MM.1S (cell line): Measurements from ENCODE around the gene SAE1.

ENCODE experiments used
- DNase-seq: peaks from one replicate; pipeline ENCODE4 v3.0.0-alpha.2; 2015
- H2AFZ ChIP-seq: fragments of 300-600 bp; sonication (generic); 2 replicates; pipeline ENCODE4 v1.6.0; 2016; ENCODE audit warnings: antibody characterized with exemption, low read length
- H3F3A ChIP-seq: fragments of 300-600 bp; sonication (generic); 2 replicates; pipeline ENCODE4 v1.6.1; 2016; ENCODE audit warnings: mild to moderate bottlenecking, antibody characterized with exemption, low read length, moderate library complexity, mixed read lengths; ENCODE audit not compliant: insufficient read depth
- H3K27ac ChIP-seq: fragments of 300-600 bp; sonication (generic); 2 replicates; pipeline ENCODE4 v1.5.1; 2016; ENCODE audit warnings: mild to moderate bottlenecking, low read length
- H3K27me3 ChIP-seq: fragments of 300-600 bp; sonication (generic); replicated peaks from 2 replicates; pipeline ENCODE4 v1.6.0; 2016; ENCODE audit warnings: low read length; ENCODE audit not compliant: insufficient read depth
- H3K36me3 ChIP-seq: fragments of 300-600 bp; sonication (generic); replicated peaks from 2 replicates; pipeline ENCODE4 v1.6.1; 2016; ENCODE audit warnings: mild to moderate bottlenecking, low read length, mixed read lengths; ENCODE audit not compliant: insufficient read depth
- H3K4me1 ChIP-seq: fragments of 300-600 bp; sonication (generic); 2 replicates; pipeline ENCODE4 v1.6.1; 2016; ENCODE audit warnings: low read length, mixed read lengths
- H3K4me2 ChIP-seq: fragments of 300-600 bp; sonication (generic); 2 replicates; pipeline ENCODE4 v1.6.0; 2016; ENCODE audit warnings: low read depth, low read length
- H3K4me3 ChIP-seq: fragments of 300-600 bp; sonication (generic); 2 replicates; pipeline ENCODE4 v1.5.1; 2016; ENCODE audit warnings: low read length, mixed read lengths
- H3K79me2 ChIP-seq: fragments of 300-600 bp; sonication (generic); 2 replicates; pipeline ENCODE4 v1.6.1; 2016; ENCODE audit warnings: mixed run types, low read length, mixed read lengths
- H3K9ac ChIP-seq: fragments of 300-600 bp; sonication (generic); 2 replicates; pipeline ENCODE4 v1.6.1; 2016; ENCODE audit warnings: low read length, mixed read lengths
- H3K9me2 ChIP-seq: fragments of 300-600 bp; sonication (generic); replicated peaks from 2 replicates; pipeline ENCODE4 v1.6.1; 2016; ENCODE audit warnings: mild to moderate bottlenecking, low read length, mixed read lengths; ENCODE audit not compliant: insufficient read depth
- H3K9me3 ChIP-seq: fragments of 300-600 bp; sonication (generic); replicated peaks from 2 replicates; pipeline ENCODE4 v1.6.1; 2016; ENCODE audit warnings: mild to moderate bottlenecking, low read length, mixed read lengths; ENCODE audit not compliant: insufficient read depth
- H4K20me1 ChIP-seq: fragments of 300-600 bp; sonication (generic); 2 replicates; pipeline ENCODE4 v1.6.1; 2016; ENCODE audit warnings: mild to moderate bottlenecking, low read length, moderate library complexity, mixed read lengths; ENCODE audit not compliant: insufficient read depth
- EZH2 ChIP-seq: fragments of 300-600 bp; sonication (generic); optimal IDR thresholded peaks from 2 replicates; pipeline ENCODE3; 2017; ENCODE audit warnings: low read depth, mild to moderate bottlenecking, antibody characterized with exemption, low read length, mixed read lengths
- EZH2phosphoT487 ChIP-seq: fragments of 300-600 bp; sonication (generic); IDR thresholded peaks from 2 replicates; pipeline ENCODE4 v1.6.1; 2018; ENCODE audit warnings: antibody characterized with exemption, low read length
- TF ChIP-seq, protein P1 (sequence below): fragments of 300-600 bp; sonication (generic); IDR thresholded peaks from 2 replicates; pipeline ENCODE4 v1.5.1; 2016; ENCODE audit warnings: antibody characterized with exemption, low read length, mixed read lengths

SAE1 gene

DNA sequence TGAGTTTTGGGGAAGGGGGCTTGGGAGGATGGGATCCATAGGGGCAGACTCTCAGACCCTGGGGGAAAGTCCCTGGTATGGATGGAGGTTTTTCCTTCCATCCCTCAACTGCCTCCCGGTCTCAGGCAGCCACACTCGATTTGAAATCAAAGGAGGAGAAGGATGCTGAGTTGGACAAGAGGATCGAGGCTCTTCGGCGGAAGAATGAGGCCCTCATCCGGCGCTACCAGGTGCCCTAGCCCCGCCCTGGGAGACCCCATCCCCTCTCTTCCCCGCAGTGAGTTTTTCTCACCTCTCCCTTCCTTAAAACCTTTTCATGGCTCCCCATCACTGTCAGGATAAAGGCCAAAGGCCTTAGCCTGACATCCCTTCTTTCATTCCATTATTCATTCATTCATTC lies 127.8 kb downstream of the SAE1 start:
- no peak for DNase-seq
- Histone ChIP-seq H3K9ac (peak overlapping the region; percentile 86; the same call in 1 of the 2 replicates), H3K27ac (no peak overlapping the region)

DNA sequence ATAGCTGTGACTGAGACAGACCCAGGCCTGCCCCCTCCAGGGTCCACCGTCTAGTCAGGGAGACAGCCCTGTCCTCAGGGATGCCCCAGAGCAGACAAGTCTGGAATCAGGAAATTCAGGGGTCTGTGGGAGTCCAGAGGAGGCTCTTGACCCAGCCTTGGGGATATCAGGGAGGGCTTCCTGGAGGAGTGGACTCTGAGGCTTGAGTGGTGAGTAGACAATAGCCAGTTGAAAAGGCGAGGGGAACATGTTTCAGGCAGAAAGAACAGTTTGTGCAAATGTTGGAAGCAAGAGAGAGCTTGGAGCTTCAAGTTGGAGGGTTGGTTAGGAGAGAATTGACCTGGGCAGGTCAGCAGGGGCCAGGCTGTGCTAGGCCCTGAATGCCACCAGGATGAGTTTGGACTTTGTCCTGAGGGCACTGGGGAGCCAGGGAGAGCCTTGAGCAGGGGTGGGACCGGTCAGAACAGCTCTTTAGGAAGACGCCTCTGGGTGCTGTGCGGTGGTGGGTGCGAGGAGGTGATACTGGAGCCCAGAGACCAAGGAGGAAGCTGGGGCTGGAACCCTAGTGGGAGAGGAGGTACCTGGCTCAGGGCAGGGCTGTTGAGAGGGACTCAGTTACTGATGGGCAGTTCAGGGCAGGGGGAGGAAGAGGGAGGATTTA lies 128.4 kb downstream of the SAE1 start:
- Histone ChIP-seq H3K4me2 (no peak overlapping the region), H3K9ac (no peak overlapping the region), H3K4me3 (no peak overlapping the region), H2AFZ (no peak overlapping the region), H3K27me3 (no peaks in the 10 kb centered on the region), H3K9me3 (no peaks in the 10 kb centered on the region), H3K36me3 (no peaks in the 10 kb centered on the region), H4K20me1 (no peaks in the 10 kb centered on the region), H3K9me2 (no peaks in the 10 kb centered on the region), H3K27ac (no peak overlapping the region), H3K79me2 (peaks cover 35% of the 10 kb centered on the region), H3F3A (peaks cover 16% of the 10 kb centered on the region), H3K4me1 (peaks cover 23% of the 10 kb centered on the region)
- TF ChIP-seq EZH2 = no peak
- TF ChIP-seq, protein P1, sequence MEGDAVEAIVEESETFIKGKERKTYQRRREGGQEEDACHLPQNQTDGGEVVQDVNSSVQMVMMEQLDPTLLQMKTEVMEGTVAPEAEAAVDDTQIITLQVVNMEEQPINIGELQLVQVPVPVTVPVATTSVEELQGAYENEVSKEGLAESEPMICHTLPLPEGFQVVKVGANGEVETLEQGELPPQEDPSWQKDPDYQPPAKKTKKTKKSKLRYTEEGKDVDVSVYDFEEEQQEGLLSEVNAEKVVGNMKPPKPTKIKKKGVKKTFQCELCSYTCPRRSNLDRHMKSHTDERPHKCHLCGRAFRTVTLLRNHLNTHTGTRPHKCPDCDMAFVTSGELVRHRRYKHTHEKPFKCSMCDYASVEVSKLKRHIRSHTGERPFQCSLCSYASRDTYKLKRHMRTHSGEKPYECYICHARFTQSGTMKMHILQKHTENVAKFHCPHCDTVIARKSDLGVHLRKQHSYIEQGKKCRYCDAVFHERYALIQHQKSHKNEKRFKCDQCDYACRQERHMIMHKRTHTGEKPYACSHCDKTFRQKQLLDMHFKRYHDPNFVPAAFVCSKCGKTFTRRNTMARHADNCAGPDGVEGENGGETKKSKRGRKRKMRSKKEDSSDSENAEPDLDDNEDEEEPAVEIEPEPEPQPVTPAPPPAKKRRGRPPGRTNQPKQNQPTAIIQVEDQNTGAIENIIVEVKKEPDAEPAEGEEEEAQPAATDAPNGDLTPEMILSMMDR = no peak
- TF ChIP-seq EZH2phosphoT487 = no peak
- no peak for DNase-seq

More for the DNA sequence above, 127.8 kb downstream of the SAE1 start:
- Histone ChIP-seq H4K20me1 (no peaks in the 10 kb centered on the region), H3F3A (peaks cover 21% of the 10 kb centered on the region), H3K9me2 (no peaks in the 10 kb centered on the region), H3K4me3 (peak overlapping the region; percentile 76; the same call in 1 of the 2 replicates), H3K9me3 (no peaks in the 10 kb centered on the region), H3K4me2 (peak overlapping the region; percentile 96), H2AFZ (no peak overlapping the region), H3K79me2 (peaks cover 35% of the 10 kb centered on the region), H3K36me3 (no peaks in the 10 kb centered on the region), H3K27me3 (no peaks in the 10 kb centered on the region), H3K4me1 (peaks cover 23% of the 10 kb centered on the region)
- TF ChIP-seq EZH2 = no peak
- TF ChIP-seq, protein P1 = no peak
- TF ChIP-seq EZH2phosphoT487 = no peak
